T-helper 2 cell treated with Interferon-gamma antibody and Interleukin-4, amounts not matched to agents 100 ng/mL and 5 ng/mL, for 36 hours (primary cell): ENCODE measurements around the gene IKBIP. TPM values are rescaled to one million over a fixed set of nuclear protein-coding genes. Genes with fewer than 3 reads are reported as not detected.
"Not testable (repeated sequence)": the region's sequence is repeated elsewhere in the genome, so short reads cannot be mapped to it uniquely, and the experiment has no call there.

Experiments
- intact Hi-C: fragments of 100-400 bp; cut with micrococcal nuclease; formaldehyde crosslinking; loops from one replicate; pipeline ENCODE4 v1.15.1; 2023
- total RNA-seq: library from RNA; stranded (reverse); gene quantifications from 2 replicates; pipeline ENCODE4 v1.2.3, GENCODE V29; 2022

The IKBIP gene
- total RNA-seq: 23.6 and 24.2 TPM in 2 replicates

DNA sequence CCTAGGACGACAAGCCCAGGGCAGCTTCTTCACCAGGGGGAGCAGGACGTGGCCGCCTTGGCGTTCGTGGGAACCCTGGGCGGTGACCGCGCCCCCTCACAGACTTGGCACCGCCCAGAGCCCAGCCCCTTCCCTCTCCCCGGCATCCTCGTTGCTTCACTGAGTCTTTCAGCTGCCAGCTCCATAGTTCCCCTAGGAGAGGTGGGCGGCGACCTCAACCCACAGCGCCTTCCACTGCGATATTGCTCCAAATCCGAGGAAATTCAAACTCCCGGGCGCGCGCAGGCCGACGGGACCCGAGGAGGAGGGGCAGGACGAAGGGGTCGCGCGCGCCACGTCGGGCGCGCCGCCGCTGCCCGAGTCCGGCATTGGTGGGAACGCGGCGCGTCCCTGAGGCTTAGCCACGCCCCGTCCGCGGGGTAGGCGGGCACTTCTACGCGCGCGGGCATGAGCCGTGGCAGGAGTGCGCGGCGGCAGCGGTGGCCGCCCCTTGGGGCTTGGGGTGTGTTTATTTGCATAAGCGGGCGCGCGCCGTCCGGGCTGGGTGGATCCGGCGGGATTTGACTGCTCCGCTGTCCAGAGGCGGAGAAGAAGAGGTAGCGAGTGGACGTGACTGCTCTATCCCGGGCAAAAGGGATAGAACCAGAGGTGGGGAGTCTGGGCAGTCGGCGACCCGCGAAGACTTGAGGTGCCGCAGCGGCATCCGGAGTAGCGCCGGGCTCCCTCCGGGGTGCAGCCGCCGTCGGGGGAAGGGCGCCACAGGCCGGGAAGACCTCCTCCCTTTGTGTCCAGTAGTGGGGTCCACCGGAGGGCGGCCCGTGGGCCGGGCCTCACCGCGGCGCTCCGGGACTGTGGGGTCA lies at the start of gene IKBIP, which contains the start of gene APAF1:
TSS of gene IKBIP (minus strand) at position 77 of the 860 bp plus-strand sequence. CDS start 87 bp downstream, outside the sequence.
TSS of gene APAF1 (plus strand) at position 579 of the 860 bp plus-strand sequence. CDS start 3,070 bp downstream, outside the sequence.
- intact Hi-C loops: loop anchor here (1.0 kb wide), 4 partner anchors 9 to 142 kb away; partner anchors contain the start of genes SLC25A3 and TMPO

DNA sequence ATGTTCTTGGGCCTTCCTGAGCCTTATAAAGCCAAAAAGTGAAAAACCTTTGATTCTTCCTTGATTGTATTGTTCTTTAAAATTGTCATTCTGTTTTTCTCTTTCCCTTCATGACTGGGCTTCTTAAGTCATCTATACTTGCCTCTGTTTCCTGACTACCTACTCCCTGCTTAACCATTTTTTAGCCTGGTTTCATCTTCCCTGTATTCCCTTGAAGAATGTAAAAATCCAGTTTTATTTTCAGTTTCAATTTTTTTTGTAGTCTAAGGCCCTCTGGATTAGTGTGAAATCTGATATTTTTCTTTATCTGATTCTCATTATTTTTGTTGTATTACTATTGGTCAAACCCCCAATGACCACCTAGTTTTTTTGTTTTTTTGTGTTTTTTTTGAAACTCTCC lies 46.8 kb upstream of the IKBIP start:
- intact Hi-C loops: no loop called here

- intact Hi-C loops: no loop called here
Observed at GRCh38 chr12:98686603-98687002, 42.0 kb upstream of the IKBIP start.

- intact Hi-C loops: no loop called here
Observed at GRCh38 chr12:98684199-98684598, 39.6 kb upstream of the IKBIP start.

DNA sequence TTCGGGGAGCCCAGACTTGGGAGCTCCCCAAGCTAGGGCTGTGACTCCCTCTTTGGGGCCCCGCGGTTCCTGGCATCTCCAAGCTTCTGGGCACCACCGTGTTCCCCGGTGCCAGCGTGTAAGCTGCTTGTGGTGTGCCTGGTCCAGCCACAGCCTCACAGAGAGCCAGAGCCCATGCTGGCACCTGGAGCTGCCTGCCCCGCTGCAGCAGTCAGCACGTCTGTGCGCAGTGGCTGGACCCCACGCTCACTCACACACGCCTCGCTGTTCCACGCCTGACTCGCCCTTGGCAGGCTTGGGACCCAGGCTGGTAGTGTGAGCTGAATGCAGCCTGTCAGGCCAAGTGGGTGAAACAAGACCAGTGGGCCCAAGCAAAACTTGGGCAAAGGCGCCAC lies 35.0 kb upstream of the IKBIP start:
- intact Hi-C loops: no loop called here

DNA sequence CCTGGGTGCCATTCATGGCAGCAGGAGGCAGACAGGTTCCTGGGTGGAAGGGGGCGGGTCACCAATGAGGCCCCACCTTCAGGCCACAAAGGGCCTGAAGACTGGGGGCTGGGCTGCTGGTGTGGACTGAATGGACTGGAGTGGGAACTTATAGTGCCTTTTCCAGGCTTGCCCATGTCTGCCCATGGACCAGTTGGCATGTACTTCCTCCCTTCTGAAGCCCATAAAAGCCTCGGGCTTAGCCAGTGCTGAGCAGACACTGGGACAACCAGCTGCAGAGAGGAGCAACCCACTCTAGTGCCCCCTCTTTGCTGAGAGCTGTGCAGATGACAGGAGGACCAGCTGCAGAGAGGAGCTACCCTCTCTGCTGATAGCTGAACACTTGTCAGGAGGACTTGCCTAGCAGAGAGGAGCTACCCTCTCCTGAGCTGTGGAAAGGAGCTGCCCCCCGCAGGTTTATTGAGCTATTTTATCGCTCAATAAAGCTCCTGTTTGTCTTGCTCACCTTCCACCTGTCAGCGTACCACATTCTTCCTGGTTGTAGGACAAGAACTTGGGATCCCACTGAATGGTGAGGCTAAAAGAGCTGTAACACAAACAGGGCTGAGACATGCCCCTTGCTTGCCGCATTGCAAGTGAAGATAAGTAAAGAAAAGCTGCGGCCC lies 34.5 kb upstream of the IKBIP start:
- intact Hi-C loops: no loop called here

DNA sequence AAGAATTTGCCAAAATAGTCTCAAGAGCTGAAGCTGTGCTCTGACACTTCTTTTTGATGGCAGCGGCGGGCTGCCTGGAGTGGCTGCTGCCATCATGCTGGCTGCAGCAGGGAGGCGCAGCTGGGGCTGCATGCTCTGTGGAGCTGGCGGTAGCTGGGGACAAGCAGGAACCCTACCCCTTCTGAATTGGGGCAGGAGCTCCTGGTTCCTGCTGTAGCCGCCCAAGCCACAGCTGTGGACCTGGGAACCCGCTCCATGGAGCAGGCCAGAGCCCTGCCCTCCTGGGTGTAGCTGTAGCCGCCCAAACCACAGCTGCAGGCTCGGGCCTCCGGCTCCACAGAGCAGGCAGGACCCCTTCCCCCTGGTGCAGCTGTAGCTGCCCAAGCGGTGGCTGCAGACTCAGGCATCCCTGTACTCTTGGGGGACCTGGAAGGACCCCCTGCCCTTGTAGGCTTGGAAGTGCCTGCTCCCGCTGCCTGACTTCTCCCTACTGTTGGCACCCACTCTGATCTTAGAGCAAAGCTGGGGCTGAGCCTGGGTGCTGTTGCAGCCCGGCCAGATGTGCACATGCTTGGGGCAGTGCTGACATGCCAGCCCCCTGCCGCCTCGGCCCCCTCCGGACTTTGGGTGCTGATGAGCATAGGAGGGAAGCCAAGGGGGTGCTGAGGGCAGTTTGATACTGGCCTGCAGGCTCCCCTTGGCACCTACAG lies 33.8 kb upstream of the IKBIP start:
- intact Hi-C loops: no loop called here

DNA sequence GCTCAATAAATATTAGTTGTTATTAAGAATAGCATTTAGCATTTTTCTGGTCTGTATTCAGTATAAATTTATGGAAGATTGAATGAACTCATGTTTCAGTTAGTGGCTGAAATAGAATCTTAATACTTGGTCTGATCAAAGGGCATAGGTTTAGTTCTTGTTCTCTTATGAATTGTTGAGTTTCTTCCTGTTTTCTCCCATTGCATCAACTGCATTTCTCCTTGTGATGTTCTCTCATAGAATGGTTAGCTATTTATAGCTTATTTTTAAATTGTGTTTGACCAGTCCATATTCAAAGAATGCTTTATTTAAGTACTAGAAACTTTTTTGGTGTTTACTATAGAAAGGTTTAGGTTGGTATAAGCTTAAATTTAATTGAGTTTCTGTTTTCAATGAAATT lies 30.3 kb upstream of the IKBIP start:
- intact Hi-C loops: no loop called here

DNA sequence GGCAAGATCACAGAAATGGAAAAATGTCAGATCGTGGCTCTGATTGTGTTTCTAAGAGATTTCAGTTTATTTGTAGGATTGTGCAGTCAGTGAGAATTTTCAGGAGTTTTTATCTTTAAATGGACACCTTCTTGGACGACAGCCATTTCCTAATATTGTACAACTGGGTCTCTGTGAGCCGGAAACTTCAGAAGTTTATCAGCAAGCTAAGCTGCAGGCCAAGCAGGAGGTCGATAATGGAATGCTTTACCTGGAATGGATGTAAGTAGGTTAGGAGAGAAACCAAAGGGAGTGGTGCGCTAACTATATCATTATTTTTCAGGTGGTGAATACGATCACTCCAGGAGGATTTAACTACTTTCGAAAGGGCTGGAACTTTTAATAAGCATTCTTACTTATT lies 26.9 kb upstream of the IKBIP start:
- intact Hi-C loops: no loop called here

DNA sequence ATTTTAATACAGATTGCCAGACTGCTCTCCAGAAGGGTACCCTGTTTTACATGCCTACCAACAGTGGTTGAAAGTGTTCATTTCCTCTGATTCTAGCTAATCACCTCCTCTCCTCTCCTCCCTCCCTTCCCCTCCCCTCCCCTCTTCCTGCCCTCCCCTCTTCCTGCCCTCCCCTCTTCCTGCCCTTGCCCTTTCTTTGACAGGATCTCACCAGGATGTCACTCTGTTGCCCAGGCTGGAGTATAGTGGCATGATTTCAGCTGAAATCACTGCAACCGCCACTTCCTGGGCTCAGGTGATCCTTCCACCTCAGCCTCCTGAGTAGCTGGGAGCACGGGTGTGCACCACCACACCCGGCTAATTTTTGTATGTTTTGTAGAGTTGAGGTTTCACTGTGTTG lies 25.2 kb upstream of the IKBIP start:
- intact Hi-C loops: no loop called here

GRCh38 chr12:98660521-98660920 lies 15.9 kb upstream of the IKBIP start:
- intact Hi-C loops: no loop called here

DNA sequence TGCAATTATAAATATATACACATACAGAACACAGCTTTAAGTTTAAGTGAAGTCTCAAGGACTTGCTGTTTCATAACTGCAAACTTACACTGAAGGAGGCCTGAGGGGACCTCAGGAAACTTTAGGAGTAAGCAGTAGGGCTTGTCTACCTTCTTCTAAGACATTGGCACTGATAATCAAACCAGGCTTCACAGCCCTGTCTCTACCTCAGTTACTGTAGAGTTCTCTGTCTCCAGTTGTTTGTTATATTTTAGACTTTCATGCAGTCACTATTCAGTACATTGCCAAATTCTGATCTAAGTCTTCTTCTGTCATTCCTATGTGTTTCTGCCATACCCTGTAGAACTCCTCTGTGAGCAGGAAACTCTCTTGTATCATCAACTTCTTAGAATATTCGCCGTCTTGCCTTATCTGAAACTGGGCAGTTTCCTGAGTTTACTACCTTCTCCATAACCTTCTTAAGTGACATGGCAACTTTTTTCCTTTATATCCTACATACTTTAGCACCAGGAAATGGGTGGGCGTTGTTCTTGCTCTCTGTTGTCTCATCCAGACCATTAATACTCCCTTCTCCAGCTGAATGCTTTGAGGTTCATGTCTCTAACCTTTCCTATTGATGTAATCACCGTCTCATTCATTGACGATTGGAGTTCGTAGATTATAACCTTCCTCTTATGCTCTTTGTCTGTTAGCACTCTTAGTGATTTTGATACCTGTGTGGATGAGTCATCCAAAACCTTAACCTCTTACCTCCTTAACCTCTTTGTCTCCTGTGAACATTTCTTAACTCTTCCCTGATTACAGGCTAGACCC lies 11.9 kb upstream of the IKBIP start:
- intact Hi-C loops: no loop called here

- intact Hi-C loops: loop anchor here (1.0 kb wide), 4 partner anchors 9 to 230 kb away; partner anchors contain the start of gene APAF1
Observed at GRCh38 chr12:98653866-98654493, 9.4 kb upstream of the IKBIP start.

- intact Hi-C loops: no loop called here
Observed at GRCh38 chr12:98651328-98651727, 6.7 kb upstream of the IKBIP start.

GRCh38 chr12:98646294-98647090 lies 1.9 kb upstream of the IKBIP start:
- intact Hi-C loops: no loop called here

DNA sequence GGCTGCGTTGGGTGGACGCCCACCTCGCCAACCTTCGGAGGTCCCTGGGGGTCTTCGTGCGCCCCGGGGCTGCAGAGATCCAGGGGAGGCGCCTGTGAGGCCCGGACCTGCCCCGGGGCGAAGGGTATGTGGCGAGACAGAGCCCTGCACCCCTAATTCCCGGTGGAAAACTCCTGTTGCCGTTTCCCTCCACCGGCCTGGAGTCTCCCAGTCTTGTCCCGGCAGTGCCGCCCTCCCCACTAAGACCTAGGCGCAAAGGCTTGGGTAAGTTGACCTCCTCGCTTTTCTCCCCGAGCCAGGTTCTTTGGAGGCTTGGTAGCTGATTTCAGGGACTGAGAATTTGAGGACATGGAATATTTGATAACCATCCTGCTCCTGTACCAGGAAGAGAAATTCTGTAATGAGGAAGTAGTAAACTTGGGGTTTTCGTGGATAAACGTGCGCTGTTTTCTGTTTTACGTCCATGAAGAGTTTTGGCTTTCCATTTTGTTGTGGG lies 1.0 kb upstream of the IKBIP start:
- intact Hi-C loops: loop anchor here (1.0 kb wide), 4 partner anchors 9 to 142 kb away; partner anchors contain the start of genes SLC25A3 and TMPO

- intact Hi-C loops: no loop called here
Observed at GRCh38 chr12:98644433-98644711, 216 bp downstream of the IKBIP start.

GRCh38 chr12:98642801-98643200 lies 1.8 kb downstream of the IKBIP start:
- intact Hi-C loops: not testable (repeated sequence)

DNA sequence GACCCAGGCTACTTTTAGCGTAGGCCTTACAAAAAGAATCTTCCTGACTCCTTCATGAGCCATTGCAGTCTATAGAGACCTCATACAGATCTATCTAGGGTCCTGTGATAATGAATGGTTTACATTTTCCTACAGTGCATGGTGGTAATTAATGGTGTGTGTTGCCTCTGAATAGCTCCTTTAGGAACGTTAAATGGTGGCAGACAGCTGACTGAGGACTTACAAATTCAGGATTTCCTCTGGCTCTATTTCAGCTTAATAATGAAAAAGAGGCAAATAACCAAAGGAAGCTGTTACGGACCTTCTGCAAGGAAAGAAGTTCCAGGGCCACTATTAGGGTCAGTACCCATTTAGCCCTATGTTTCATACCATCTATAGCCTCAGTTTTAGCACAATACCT lies 5.1 kb downstream of the IKBIP start:
- intact Hi-C loops: no loop called here

GRCh38 chr12:98638009-98638408 lies 6.6 kb downstream of the IKBIP start:
- intact Hi-C loops: no loop called here
